Right lobe of liver (tissue), 4 donors: ENCODE measurements around the gene P2RX5.
A peak's percentile ranks its signal among the peaks of the same experiment; 100 is the strongest.

Experiments used
- POLR2A ChIP-seq: fragments of 450-650 bp; IDR thresholded peaks from one replicate; pipeline ENCODE4 v1.6.1; 2017; ENCODE audit warnings: antibody characterized with exemption, mild to moderate bottlenecking
- TF ChIP-seq, protein P1 (sequence below), 4 donors: fragments of 200-600 bp in 3 of 4; fragments of 450-650 bp in 1 of 4; IDR thresholded peaks; one replicate each; pipeline versions ENCODE4 v1.5.1 to v1.8.0; 2016 to 2022; ENCODE audit warnings: antibody characterized with exemption in 4 of 4, mild to moderate bottlenecking in 2 of 4
- donor health status: DM: no; HTN: no; CAD: no.
- donor health status: DM: no; HTN: no; CAD: no.
- donor health status: DM: no; HTN: yes; CAD: no.

DNA sequence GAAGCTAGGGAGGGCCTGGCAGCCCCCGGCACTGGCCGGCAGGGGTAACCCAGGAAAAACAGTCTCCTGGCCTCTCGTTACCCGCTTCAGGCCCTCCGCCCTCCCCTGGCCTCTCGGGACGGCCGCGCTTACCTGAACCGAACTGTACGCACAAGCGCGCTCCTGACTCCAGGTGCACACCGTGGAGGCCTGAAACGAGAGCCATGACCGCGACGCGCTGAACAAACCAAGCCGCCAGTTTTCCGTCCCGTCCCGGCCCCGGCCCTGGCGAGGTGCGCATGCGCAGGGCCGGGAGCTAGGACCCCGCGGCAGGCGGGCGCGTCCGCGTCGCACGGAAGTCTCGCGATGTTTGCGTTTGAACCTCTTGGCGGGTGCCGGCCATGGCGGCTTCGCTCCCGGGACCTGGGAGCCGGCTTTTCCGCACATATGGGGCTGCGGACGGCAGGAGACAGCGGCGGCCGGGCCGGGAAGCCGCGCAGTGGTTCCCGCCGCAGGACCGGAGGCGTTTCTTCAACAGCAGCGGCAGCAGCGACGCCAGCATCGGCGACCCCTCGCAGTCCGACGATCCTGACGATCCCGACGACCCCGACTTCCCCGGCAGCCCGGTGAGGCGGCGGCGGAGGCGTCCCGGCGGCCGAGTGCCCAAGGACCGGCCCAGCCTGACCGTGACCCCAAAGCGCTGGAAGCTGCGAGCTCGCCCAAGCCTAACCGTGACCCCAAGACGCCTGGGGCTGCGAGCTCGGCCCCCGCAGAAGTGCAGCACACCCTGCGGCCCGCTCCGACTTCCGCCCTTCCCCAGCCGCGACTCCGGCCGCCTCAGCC lies 27.8 kb upstream of the P2RX5 start, which contains the start of gene HASPIN:
- TF ChIP-seq, protein P1, sequence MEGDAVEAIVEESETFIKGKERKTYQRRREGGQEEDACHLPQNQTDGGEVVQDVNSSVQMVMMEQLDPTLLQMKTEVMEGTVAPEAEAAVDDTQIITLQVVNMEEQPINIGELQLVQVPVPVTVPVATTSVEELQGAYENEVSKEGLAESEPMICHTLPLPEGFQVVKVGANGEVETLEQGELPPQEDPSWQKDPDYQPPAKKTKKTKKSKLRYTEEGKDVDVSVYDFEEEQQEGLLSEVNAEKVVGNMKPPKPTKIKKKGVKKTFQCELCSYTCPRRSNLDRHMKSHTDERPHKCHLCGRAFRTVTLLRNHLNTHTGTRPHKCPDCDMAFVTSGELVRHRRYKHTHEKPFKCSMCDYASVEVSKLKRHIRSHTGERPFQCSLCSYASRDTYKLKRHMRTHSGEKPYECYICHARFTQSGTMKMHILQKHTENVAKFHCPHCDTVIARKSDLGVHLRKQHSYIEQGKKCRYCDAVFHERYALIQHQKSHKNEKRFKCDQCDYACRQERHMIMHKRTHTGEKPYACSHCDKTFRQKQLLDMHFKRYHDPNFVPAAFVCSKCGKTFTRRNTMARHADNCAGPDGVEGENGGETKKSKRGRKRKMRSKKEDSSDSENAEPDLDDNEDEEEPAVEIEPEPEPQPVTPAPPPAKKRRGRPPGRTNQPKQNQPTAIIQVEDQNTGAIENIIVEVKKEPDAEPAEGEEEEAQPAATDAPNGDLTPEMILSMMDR (IDR thresholded peaks at IDR 0.05): peak in 2 of 4 donors; percentile 7 to 48
- TF ChIP-seq POLR2A: peak; percentile 34
